ENCODE results near the gene CHST8.

DNA sequence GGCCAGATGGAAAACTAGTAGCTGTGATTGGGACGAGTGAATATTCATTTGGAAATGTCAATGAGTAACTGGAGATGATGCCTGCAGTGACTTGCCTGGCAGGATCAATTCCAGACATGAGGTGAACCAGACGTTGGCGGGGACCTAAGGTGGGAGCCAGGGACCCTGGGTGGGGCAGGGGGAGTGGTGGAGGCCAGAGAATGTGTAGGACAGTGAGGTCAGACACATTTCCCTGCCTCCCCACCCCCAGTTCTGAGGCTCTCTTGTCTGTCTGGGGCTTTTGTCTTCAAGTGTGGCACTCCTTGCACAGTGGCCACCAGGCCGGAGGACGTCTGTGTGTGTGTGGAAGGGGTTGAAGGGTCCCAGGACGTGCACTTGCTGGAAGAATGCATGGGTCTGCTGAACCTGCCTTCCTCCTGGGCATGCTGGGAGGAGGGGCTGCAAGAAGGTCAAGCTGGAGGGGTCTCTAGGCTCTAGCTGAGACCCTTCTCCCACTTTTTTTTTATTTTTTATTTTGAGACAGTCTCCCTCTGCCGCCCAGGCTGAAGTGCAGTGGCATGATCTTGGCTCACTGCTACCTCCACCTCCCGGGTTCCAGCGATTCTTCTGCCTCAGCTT lies 51.6 kb downstream of the CHST8 start:
- TF ChIP-seq, protein P1, sequence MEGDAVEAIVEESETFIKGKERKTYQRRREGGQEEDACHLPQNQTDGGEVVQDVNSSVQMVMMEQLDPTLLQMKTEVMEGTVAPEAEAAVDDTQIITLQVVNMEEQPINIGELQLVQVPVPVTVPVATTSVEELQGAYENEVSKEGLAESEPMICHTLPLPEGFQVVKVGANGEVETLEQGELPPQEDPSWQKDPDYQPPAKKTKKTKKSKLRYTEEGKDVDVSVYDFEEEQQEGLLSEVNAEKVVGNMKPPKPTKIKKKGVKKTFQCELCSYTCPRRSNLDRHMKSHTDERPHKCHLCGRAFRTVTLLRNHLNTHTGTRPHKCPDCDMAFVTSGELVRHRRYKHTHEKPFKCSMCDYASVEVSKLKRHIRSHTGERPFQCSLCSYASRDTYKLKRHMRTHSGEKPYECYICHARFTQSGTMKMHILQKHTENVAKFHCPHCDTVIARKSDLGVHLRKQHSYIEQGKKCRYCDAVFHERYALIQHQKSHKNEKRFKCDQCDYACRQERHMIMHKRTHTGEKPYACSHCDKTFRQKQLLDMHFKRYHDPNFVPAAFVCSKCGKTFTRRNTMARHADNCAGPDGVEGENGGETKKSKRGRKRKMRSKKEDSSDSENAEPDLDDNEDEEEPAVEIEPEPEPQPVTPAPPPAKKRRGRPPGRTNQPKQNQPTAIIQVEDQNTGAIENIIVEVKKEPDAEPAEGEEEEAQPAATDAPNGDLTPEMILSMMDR (IDR thresholded peaks at IDR 0.05; ENCODE audit: low read depth, low read length, poor library complexity, severe bottlenecking): no peak
- TF ChIP-seq EZH2phosphoT487 (IDR thresholded peaks at IDR 0.05; ENCODE audit: borderline replicate concordance, low read length): no peak

Measured in DOHH2 (cell line).